CD4-positive, alpha-beta memory T cell (primary cell): Measurements from ENCODE around the gene STARD4. TPM values are rescaled to one million over a fixed set of nuclear protein-coding genes. Genes with fewer than 3 reads are reported as not detected.

Experiments used
- CTCF ChIA-PET: fragments of 350-600 bp; sonication (Branson Sonifier 250); formaldehyde crosslinking; loops from one replicate; lab custom pipeline; 2021; ENCODE audit warnings: inconsistent platforms; ENCODE audit not compliant: partially characterized antibody; lab: Charles Lee
- POLR2A ChIA-PET: fragments of 350-600 bp; sonication (Branson Sonifier 250); formaldehyde crosslinking; loops from one replicate; lab custom pipeline; 2021; ENCODE audit not compliant: partially characterized antibody; lab: Charles Lee
- DNase-seq, 5 donors: peaks; one replicate each; pipeline versions ENCODE4 v3.0.0 to v3.0.0-alpha.2; 2020 to 2022; ENCODE audit warnings: mixed read lengths in 1 of 5
- H3K27ac ChIP-seq: one replicate; pipeline ENCODE4 v1.7.0; 2013; ENCODE audit warnings: low read depth, low read length
- H3K27me3 ChIP-seq: 2 replicates; pipeline ENCODE4 v1.7.0; 2013; ENCODE audit warnings: mild to moderate bottlenecking, low read length, moderate library complexity; ENCODE audit not compliant: insufficient read depth
- H3K36me3 ChIP-seq: 2 replicates; pipeline ENCODE4 v1.7.0; 2013; ENCODE audit warnings: mild to moderate bottlenecking, low read length, moderate library complexity; ENCODE audit not compliant: insufficient read depth
- H3K4me1 ChIP-seq: 2 replicates; pipeline ENCODE4 v1.7.0; 2013; ENCODE audit warnings: mild to moderate bottlenecking, low read length, moderate library complexity; ENCODE audit not compliant: insufficient read depth
- H3K4me3 ChIP-seq, 2 donors: one replicate each; pipeline ENCODE4 v1.7.0; 2013; ENCODE audit warnings: low read length in 2 of 2, mild to moderate bottlenecking in 1 of 2
- H3K9me3 ChIP-seq, 2 donors: one replicate each; pipeline ENCODE4 v1.7.0; 2013; ENCODE audit warnings: low read length in 2 of 2, control low read depth in 1 of 2; ENCODE audit not compliant: control insufficient read depth in 1 of 2
- H3K27ac Mint-ChIP-seq, 7 donors: one replicate each; pipeline ENCODE4 v1.8.0; 2020 to 2021; ENCODE audit warnings: mixed read lengths in 7 of 7, mild to moderate bottlenecking in 6 of 7, inconsistent platforms in 3 of 7, moderate library complexity in 3 of 7
- H3K27me3 Mint-ChIP-seq, 2 donors: one replicate each; pipeline ENCODE4 v1.8.0; 2020 to 2021; ENCODE audit warnings: mixed read lengths in 2 of 2
- H3K36me3 Mint-ChIP-seq, 2 donors: one replicate each; pipeline ENCODE4 v1.8.0; 2020 to 2021; ENCODE audit warnings: mixed read lengths in 2 of 2, inconsistent platforms in 1 of 2, mild to moderate bottlenecking in 1 of 2
- H3K4me1 Mint-ChIP-seq, 4 donors: one replicate each; pipeline ENCODE4 v1.8.0; 2020 to 2021; ENCODE audit warnings: mixed read lengths in 4 of 4, mild to moderate bottlenecking in 1 of 4
- H3K4me3 Mint-ChIP-seq, 8 donors: one replicate each; pipeline ENCODE4 v1.8.0; 2020 to 2021; ENCODE audit warnings: mixed read lengths in 8 of 8, mild to moderate bottlenecking in 7 of 8, moderate library complexity in 6 of 8, inconsistent platforms in 3 of 8
- H3K9me3 Mint-ChIP-seq, 8 donors: one replicate each; pipeline ENCODE4 v1.8.0; 2020 to 2021; ENCODE audit warnings: mixed read lengths in 8 of 8, mild to moderate bottlenecking in 5 of 8, inconsistent platforms in 3 of 8, moderate library complexity in 1 of 8
- intact Hi-C: fragments of 100-400 bp; cut with micrococcal nuclease; formaldehyde crosslinking; loops from one replicate; pipeline ENCODE4 v1.15.1; 2023
- polyA plus RNA-seq, 2 donors: library from polyadenylated mRNA; unstranded; fragments of 300-500 nt; fragmentation: Illumina TruSeq; gene quantifications; one replicate each; pipeline ENCODE4 v1.2.3, GENCODE V29; 2021
- total RNA-seq, 2 experiments: library from RNA; stranded (reverse); gene quantifications; one replicate each; pipeline ENCODE4 v1.2.3, GENCODE V29; 2021

The STARD4 gene
- total and polyA plus RNA-seq, 4 experiments from 2014 or later: 4.5 to 17.2 (median 8.9) TPM

DNA sequence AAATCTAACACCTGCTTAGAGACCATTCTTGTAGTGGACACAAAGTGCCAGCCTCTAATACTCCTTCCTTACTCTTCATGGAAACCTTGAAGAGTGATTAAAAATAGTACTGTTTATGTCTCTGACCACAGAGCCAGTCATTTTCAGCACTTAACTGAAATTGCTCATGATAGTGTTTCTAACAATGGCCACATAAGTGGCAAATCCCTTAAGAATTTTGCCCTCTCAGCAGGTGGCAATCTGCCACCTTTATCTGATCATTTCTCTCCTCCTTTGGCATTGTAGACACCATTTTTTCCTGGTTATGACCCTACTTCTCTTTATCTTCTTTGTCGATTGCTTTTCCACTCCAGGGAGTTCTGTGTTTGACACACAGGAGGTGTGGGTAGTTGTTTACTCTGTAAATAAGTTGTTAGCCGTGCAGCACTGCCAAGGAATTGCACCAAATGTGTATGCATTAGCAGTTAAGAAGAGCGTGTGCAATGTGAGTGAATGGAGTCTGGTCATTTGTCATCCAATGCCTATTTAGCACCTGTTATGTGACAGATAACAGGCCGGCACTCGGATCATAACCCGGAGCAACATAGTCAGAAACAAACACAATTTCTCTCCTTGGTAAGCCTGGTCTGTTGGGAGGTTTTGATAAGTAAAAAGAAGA, 36.8 kb upstream of the STARD4 start:
- Histone ChIP-seq H3K27me3 (no peaks in the 10 kb centered on the region), H3K27ac (no peak overlapping the region), H3K9me3 (no peaks in the 10 kb centered on the region), H3K36me3 (no peaks in the 10 kb centered on the region), H3K4me3 (no peak overlapping the region), H3K4me1 (peaks cover 13% of the 10 kb centered on the region)
- intact Hi-C loops: no loop called here
- no peak for DNase-seq
- CTCF ChIA-PET: no interaction called here
- POLR2A ChIA-PET: no interaction called here
- H3K4me3 Mint-ChIP-seq: no peak overlapping the region
- no peak overlapping the region for H3K27ac Mint-ChIP-seq
- H3K36me3 Mint-ChIP-seq: no peaks in the 10 kb centered on the region
- H3K4me1 Mint-ChIP-seq: peaks cover 10 to 25% (median 20%) of the 10 kb centered on the region in 4 donors
- peaks cover 0 to 3% of the 10 kb centered on the region in 2 donors for H3K27me3 Mint-ChIP-seq
- peaks cover 0 to 2% (median 0%) of the 10 kb centered on the region in 8 donors for H3K9me3 Mint-ChIP-seq

DNA sequence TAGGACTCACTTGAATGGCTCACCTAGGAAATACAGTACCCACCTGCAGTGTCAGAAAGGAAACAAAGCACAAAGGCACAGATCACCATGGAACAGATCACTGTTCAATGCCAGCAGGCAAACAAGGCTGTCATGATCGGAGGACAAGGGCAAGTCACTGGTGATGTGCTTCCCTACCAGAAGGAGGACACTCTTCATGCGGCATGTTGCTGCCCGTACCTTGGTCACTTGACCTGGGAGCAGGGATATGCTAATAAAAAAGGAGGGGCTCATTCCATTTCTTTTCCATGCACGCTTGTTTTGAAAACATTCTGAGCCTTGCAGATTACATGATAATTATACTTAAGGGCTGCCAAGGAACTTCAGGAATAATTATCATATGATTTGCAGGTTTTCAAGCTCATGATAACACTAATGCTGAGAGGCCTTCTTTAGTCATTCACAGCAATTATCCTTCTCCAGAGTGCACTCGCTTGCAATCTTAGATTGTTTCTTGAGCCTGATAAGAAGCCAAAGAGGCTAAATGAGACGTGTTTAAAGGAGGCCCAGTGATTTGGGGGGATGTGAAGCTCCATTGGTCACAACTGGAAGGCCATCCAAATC, 36.1 kb upstream of the STARD4 start:
- peaks cover 0 to 2% (median 0%) of the 10 kb centered on the region in 8 donors for H3K9me3 Mint-ChIP-seq
- intact Hi-C loops: no loop called here
- CTCF ChIA-PET: interaction anchor here (0.7 to 1.3 kb wide), 2 partner anchors 8 to 598 kb away, joined by 4 read pairs; no protein-coding TSS in a partner anchor

DNA sequence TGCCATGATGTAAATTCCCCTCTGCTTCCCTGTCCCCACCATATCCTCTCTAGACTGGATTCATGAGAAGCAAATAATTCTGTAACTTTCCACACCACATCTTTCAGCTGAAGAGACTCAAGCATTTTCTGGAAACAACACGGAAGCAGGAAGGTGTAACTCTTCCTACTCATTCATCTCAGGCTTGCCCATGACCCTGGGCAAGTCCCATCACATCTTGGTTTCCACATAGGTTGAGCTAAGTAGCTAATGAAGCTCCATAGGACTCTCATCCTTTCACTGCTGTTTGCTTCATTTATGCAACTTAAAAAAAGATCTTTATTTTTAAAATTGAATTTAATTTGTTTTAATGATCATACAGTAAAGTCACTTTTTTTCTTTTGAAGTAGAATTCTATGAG, 32.7 kb upstream of the STARD4 start:
- no peaks in the 10 kb centered on the region for H3K4me1 Mint-ChIP-seq
- H3K36me3 Mint-ChIP-seq: no peaks in the 10 kb centered on the region
- peaks cover 4 to 9% of the 10 kb centered on the region in 2 donors for H3K27me3 Mint-ChIP-seq
- Histone ChIP-seq H3K4me3 (no peak overlapping the region), H3K27ac (no peak overlapping the region), H3K36me3 (no peaks in the 10 kb centered on the region), H3K9me3 (no peaks in the 10 kb centered on the region), H3K27me3 (no peaks in the 10 kb centered on the region), H3K4me1 (no peaks in the 10 kb centered on the region)
- H3K27ac Mint-ChIP-seq: no peak overlapping the region
- H3K4me3 Mint-ChIP-seq: no peak overlapping the region
- intact Hi-C loops: no loop called here
- ChIA-PET CTCF (interaction anchor here (0.7 to 2.1 kb wide), 4 partner anchors 8 to 601 kb away, joined by 3 to 6 read pairs (median 4); no protein-coding TSS in a partner anchor), POLR2A (no interaction called here)
- no peak for DNase-seq
- peaks cover 0 to 2% (median 0%) of the 10 kb centered on the region in 8 donors for H3K9me3 Mint-ChIP-seq

More for the DNA sequence above, 36.1 kb upstream of the STARD4 start:
- Histone ChIP-seq H3K9me3 (no peaks in the 10 kb centered on the region), H3K27me3 (no peaks in the 10 kb centered on the region), H3K4me1 (peaks cover 13% of the 10 kb centered on the region), H3K27ac (no peak overlapping the region), H3K4me3 (no peak overlapping the region), H3K36me3 (no peaks in the 10 kb centered on the region)
- H3K27ac Mint-ChIP-seq: no peak overlapping the region
- DNase-seq: no peak
- H3K4me3 Mint-ChIP-seq: no peak overlapping the region
- POLR2A ChIA-PET: no interaction called here
- H3K36me3 Mint-ChIP-seq: no peaks in the 10 kb centered on the region
- peaks cover 0 to 3% of the 10 kb centered on the region in 2 donors for H3K27me3 Mint-ChIP-seq
- H3K4me1 Mint-ChIP-seq: peaks cover 10 to 25% (median 20%) of the 10 kb centered on the region in 4 donors

DNA sequence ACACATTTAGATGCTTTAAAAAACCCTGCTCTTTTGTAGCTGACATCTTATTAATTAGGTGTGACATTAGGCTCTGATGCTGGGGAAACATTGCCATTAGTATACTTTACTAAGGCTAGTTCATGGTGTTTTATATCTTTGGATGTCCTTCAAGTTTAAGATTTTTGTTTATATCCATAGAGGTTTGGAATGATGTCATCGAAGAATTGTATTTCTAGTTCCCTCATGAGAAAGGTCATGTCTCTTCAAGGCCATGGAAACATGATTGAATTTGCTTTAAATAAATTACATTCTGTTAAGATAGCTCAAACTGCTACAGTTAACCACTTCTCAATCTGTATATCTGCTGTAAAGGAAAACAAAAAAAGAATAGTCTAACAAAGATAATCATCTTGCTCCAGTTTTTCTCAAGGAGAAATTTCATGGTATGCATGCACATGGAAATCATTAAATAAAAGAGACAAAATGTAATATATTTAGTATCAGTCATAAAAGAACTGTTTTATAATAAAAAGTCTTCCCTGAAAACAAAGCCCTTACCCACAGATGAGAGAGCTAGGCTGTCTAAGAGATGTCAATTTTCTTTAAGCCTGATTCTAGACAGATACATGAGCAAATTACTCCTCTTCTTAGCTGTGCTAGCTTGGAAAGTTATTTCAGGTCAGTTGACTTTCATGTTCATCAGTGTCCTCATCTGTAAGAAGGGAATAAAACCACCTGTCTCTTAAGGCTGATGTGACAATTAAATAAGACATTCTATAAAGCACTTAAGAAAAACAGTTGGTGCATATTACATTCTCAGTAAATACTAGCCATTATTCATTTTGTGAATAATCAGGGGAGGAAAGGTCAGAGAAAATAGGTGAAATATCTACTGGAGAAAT, 25.0 kb upstream of the STARD4 start:
- no peak overlapping the region for H3K4me3 Mint-ChIP-seq
- ChIA-PET POLR2A (no interaction called here), CTCF (interaction anchor here (1.1 kb wide), 1 partner anchor 13 kb away, joined by 6 read pairs; no protein-coding TSS in a partner anchor)
- Histone ChIP-seq H3K4me3 (no peak overlapping the region), H3K27me3 (no peaks in the 10 kb centered on the region), H3K36me3 (no peaks in the 10 kb centered on the region), H3K4me1 (no peaks in the 10 kb centered on the region), H3K9me3 (no peaks in the 10 kb centered on the region), H3K27ac (no peak overlapping the region)
- H3K4me1 Mint-ChIP-seq: no peaks in the 10 kb centered on the region
- H3K9me3 Mint-ChIP-seq: peaks cover 0 to 11% (median 3%) of the 10 kb centered on the region in 8 donors
- no peak overlapping the region for H3K27ac Mint-ChIP-seq
- intact Hi-C loops: no loop called here
- peaks cover 10 to 17% of the 10 kb centered on the region in 2 donors for H3K27me3 Mint-ChIP-seq
- DNase-seq: no peak
- peaks cover 0 to 6% of the 10 kb centered on the region in 2 donors for H3K36me3 Mint-ChIP-seq

DNA sequence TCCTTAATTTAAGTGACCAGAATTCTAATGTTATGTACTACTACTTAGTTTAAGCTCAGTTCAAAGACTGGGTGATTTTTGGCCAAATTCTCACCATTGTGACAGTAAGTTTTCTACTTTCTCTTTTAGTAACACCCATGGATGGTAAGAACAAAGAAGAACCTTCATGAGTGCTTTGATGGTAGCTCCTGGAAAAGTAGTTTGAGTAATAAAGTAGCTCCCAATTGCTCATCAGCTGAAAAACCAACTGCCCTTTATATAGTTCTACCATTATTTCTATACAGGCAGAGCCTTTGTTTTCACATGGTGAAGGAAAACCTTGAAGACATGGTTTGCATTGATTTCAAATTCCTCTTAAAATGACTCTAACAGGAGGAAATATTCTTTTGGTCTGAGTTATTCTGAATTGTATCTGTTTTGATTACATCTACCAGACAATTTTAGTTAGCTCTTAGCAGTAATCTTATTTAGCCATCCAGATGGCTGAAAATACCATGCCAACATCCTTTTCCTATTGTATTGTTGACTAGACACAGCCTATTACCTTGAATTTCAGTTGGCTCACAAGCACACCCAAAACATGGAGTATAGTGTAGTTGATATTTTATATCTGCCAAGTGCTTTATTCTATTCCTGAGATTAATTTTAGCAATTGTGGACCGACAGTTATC, 23.7 kb upstream of the STARD4 start:
- Histone ChIP-seq H3K4me3 (no peak overlapping the region), H3K9me3 (no peaks in the 10 kb centered on the region), H3K36me3 (no peaks in the 10 kb centered on the region), H3K27me3 (no peaks in the 10 kb centered on the region), H3K4me1 (peaks cover 7% of the 10 kb centered on the region), H3K27ac (no peak overlapping the region)
- CTCF ChIA-PET: interaction anchor here (3.1 kb wide), 1 partner anchor 15 kb away, joined by 10 read pairs; no protein-coding TSS in a partner anchor
- POLR2A ChIA-PET: no interaction called here
- H3K27me3 Mint-ChIP-seq: peaks cover 7 to 15% of the 10 kb centered on the region in 2 donors
- H3K4me3 Mint-ChIP-seq: no peak overlapping the region
- no peak overlapping the region for H3K27ac Mint-ChIP-seq
- peaks cover 0 to 11% (median 3%) of the 10 kb centered on the region in 8 donors for H3K9me3 Mint-ChIP-seq
- DNase-seq: no peak
- intact Hi-C loops: no loop called here
- peaks cover 3 to 6% (median 4%) of the 10 kb centered on the region in 4 donors for H3K4me1 Mint-ChIP-seq
- peaks cover 0 to 6% of the 10 kb centered on the region in 2 donors for H3K36me3 Mint-ChIP-seq

DNA sequence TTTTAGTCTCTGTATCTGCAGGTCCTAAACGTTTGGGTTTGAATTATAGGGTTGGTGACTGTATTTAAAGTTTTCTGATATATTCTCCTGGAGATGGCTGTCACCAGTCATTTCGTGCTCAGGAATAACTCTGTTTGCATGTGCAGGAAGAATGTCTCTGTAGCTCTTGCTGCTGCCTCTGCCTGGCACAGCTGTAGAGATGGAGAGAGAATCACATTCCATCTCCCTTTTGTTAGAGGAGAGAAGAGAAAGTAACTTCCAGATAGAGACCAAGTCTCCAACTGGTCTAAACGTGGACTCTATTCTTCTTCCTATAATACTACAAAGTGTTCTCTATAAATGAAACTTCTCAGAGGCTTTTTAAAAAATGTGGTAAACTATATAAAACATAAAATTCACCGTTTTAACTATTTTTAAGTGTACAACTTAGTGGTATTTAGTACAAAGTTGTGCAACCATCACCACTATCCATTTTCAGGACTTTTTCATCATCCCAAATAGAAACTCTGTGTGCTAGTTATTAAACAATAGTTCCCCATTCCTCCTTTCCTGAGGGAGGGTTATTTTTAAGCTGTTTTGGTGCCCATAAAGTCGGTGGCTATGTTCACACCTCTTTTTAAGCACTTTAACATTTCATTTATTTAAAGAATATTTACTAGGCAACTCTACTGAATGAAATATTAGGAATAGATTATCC, 20.7 kb upstream of the STARD4 start:
- Histone ChIP-seq H3K4me3 (no peak overlapping the region), H3K4me1 (peaks cover 18% of the 10 kb centered on the region), H3K36me3 (no peaks in the 10 kb centered on the region), H3K9me3 (no peaks in the 10 kb centered on the region), H3K27me3 (no peaks in the 10 kb centered on the region), H3K27ac (no peak overlapping the region)
- peak overlapping the region in 5 of 7 donors; percentile 10 to 88 (median 59) for H3K27ac Mint-ChIP-seq
- peaks cover 1 to 8% of the 10 kb centered on the region in 2 donors for H3K27me3 Mint-ChIP-seq
- H3K4me1 Mint-ChIP-seq: peaks cover 13 to 17% (median 15%) of the 10 kb centered on the region in 4 donors
- DNase-seq: no peak
- intact Hi-C loops: loop anchor here (5.0 kb wide), 1 partner anchor 614 kb away; no protein-coding TSS in a partner anchor
- H3K4me3 Mint-ChIP-seq: peak overlapping the region in 1 of 8 donors; percentile 52
- ChIA-PET POLR2A (no interaction called here), CTCF (interaction anchor here (0.8 to 3.1 kb wide), 4 partner anchors 9 to 18 kb away, joined by 3 to 10 read pairs (median 4); no protein-coding TSS in a partner anchor)
- H3K9me3 Mint-ChIP-seq: peaks cover 0 to 11% (median 1%) of the 10 kb centered on the region in 8 donors
- peaks cover 0 to 3% of the 10 kb centered on the region in 2 donors for H3K36me3 Mint-ChIP-seq
